ENCODE results near the gene ZNFX1. TPM values are rescaled to one million over a fixed set of nuclear protein-coding genes. Genes with fewer than 3 reads are reported as not detected.

Gene ZNFX1
- total RNA-seq, 1 donor from 2014 or later = 32.7 TPM

- TF ChIP-seq CTCF (IDR thresholded peaks at IDR 0.05; ENCODE audit: insufficient read depth, low read length, poor library complexity, severe bottlenecking) = no peak
- H3K36me3 ChIP-seq (ENCODE audit: control insufficient read depth, insufficient read depth, low read length) = no peaks in the 10 kb centered on the region
- DNase-seq (ENCODE audit: low read depth) = no peak
- no peaks in the 10 kb centered on the region for H3K27me3 ChIP-seq (ENCODE audit: control insufficient read depth, insufficient read depth, low read length)
- no peak overlapping the region for H3K4me3 ChIP-seq (ENCODE audit: low read depth, low read length)
Observed at GRCh38 chr20:49215232-49215631, 62.6 kb downstream of the ZNFX1 start.

GRCh38 chr20:49214571-49214970 is 63.3 kb downstream of the ZNFX1 start:
- H3K36me3 ChIP-seq (ENCODE audit: control insufficient read depth, insufficient read depth, low read length) = no peaks in the 10 kb centered on the region
- no peak for TF ChIP-seq CTCF (IDR thresholded peaks at IDR 0.05; ENCODE audit: insufficient read depth, low read length, poor library complexity, severe bottlenecking)

GRCh38 chr20:49210757-49211110 is 67.1 kb downstream of the ZNFX1 start:
- no peak overlapping the region for H3K4me3 ChIP-seq (ENCODE audit: low read depth, low read length)
- no peaks in the 10 kb centered on the region for H3K36me3 ChIP-seq (ENCODE audit: control insufficient read depth, insufficient read depth, low read length)
- TF ChIP-seq CTCF (IDR thresholded peaks at IDR 0.05; ENCODE audit: insufficient read depth, low read length, poor library complexity, severe bottlenecking) = no peak
- H3K27me3 ChIP-seq (ENCODE audit: control insufficient read depth, insufficient read depth, low read length) = no peaks in the 10 kb centered on the region
- no peak for DNase-seq (ENCODE audit: low read depth)

More at GRCh38 chr20:49214571-49214970, 63.3 kb downstream of the ZNFX1 start:
- DNase-seq (ENCODE audit: low read depth) = no peak
- Histone ChIP-seq H3K27me3 (ENCODE audit: control insufficient read depth, insufficient read depth, low read length) (no peaks in the 10 kb centered on the region), H3K4me3 (ENCODE audit: low read depth, low read length) (no peak overlapping the region)

- H3K4me3 ChIP-seq (ENCODE audit: low read depth, low read length) = no peak overlapping the region
- H3K36me3 ChIP-seq (ENCODE audit: control insufficient read depth, insufficient read depth, low read length) = no peaks in the 10 kb centered on the region
- H3K27me3 ChIP-seq (ENCODE audit: control insufficient read depth, insufficient read depth, low read length) = no peaks in the 10 kb centered on the region
- no peak for TF ChIP-seq CTCF (IDR thresholded peaks at IDR 0.05; ENCODE audit: insufficient read depth, low read length, poor library complexity, severe bottlenecking)
- no peak for DNase-seq (ENCODE audit: low read depth)
Observed at GRCh38 chr20:49210101-49210756, 67.6 kb downstream of the ZNFX1 start.

GRCh38 chr20:49207076-49207475 is 70.8 kb downstream of the ZNFX1 start:
- Histone ChIP-seq H3K27me3 (ENCODE audit: control insufficient read depth, insufficient read depth, low read length) (no peaks in the 10 kb centered on the region), H3K36me3 (ENCODE audit: control insufficient read depth, insufficient read depth, low read length) (no peaks in the 10 kb centered on the region), H3K4me3 (ENCODE audit: low read depth, low read length) (no peak overlapping the region)
- DNase-seq (ENCODE audit: low read depth) = no peak
- TF ChIP-seq CTCF (IDR thresholded peaks at IDR 0.05; ENCODE audit: insufficient read depth, low read length, poor library complexity, severe bottlenecking) = no peak

- no peaks in the 10 kb centered on the region for H3K36me3 ChIP-seq (ENCODE audit: control insufficient read depth, insufficient read depth, low read length)
- TF ChIP-seq CTCF (IDR thresholded peaks at IDR 0.05; ENCODE audit: insufficient read depth, low read length, poor library complexity, severe bottlenecking) = no peak
- H3K4me3 ChIP-seq (ENCODE audit: low read depth, low read length) = no peak overlapping the region
- no peaks in the 10 kb centered on the region for H3K27me3 ChIP-seq (ENCODE audit: control insufficient read depth, insufficient read depth, low read length)
- no peak for DNase-seq (ENCODE audit: low read depth)
Observed at GRCh38 chr20:49203746-49204145, 74.1 kb downstream of the ZNFX1 start.
